AG04449 (cell line): ENCODE measurements around the gene PTGDR2.

ENCODE experiments used
- CTCF ChIA-PET: fragments of 350-600 bp; formaldehyde crosslinking; extraction: SDS; loops from one replicate; lab custom pipeline; 2021; ENCODE audit warnings: antibody characterized with exemption; lab: Yijun Ruan, JAX
- POLR2A ChIA-PET: fragments of 400-600, 350-600 bp; formaldehyde crosslinking; extraction: SDS; loops from one replicate; lab custom pipeline; 2020; ENCODE audit warnings: antibody characterized with exemption, inconsistent platforms; lab: Yijun Ruan, JAX
- DNase-seq: peaks from one replicate; pipeline ENCODE4 v3.0.0-alpha.2; 2010; ENCODE audit warnings: low read depth, low spot score
- H3K4me3 ChIP-seq: 2 replicates; pipeline ENCODE4 v1.5.1; 2011; ENCODE audit warnings: low read depth, mild to moderate bottlenecking, control low read depth, low read length
- TF ChIP-seq, protein P1 (sequence below): IDR thresholded peaks from one replicate; pipeline ENCODE4 v1.5.1; 2011; ENCODE audit warnings: mild to moderate bottlenecking, moderate library complexity, low read length, control low read depth, inconsistent platforms; ENCODE audit not compliant: insufficient read depth; ENCODE audit errors: missing control alignments

PTGDR2 gene

DNA sequence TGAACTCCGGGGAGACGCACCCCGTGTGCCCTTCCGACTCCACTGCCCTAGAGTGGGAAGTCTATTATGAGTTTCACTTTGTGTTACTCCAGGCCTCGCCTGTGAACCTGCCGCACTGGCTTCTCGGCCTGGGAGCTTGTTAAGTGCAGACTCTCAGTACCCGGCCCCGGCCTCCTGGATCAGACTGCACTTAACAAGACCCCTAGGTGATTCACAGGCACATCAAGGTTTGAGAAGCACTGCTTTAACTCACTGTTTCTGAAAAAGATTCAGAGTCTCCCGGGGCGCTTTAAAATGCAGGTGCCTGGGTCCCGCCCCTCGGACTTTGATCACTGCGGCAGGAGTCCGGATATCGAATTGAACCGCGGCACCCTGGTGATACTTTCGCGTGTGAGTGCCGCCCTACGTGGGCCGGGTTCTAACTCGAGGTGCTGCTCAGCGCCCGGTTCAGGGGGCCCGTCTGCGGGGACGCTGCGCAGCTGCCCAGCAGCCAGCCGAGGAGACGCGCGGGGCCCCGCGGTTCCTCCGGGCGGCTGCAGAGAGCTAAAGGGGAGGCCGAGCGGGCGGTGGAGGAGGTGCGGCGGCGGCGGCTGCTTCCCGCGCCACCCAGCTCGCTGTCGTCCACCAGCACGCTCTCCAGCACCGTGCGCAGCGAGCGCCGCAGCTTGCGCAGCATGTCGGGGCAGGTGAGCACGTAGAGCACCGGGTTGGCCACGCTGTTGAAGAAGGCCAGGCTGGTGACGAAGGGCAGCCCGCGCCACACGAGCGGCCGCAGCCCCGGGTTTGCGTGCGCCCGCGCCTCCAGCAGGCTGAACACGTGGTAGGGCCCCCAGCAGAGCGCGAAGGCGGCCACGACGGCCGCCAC lies 3.4 kb downstream of the PTGDR2 start:
- H3K4me3 ChIP-seq: no peak overlapping the region
- ChIA-PET POLR2A (interaction anchor here (1.0 kb wide), 1 partner anchor 9 kb away, joined by 3 read pairs; no protein-coding TSS in a partner anchor), CTCF (interaction anchor here (0.9 to 29.1 kb wide), 4 partner anchors 15 to 44 kb away, joined by 3 to 1087 read pairs (median 4); partner anchors contain the start of genes PRPF19 and ZP1)
- TF ChIP-seq, protein P1, sequence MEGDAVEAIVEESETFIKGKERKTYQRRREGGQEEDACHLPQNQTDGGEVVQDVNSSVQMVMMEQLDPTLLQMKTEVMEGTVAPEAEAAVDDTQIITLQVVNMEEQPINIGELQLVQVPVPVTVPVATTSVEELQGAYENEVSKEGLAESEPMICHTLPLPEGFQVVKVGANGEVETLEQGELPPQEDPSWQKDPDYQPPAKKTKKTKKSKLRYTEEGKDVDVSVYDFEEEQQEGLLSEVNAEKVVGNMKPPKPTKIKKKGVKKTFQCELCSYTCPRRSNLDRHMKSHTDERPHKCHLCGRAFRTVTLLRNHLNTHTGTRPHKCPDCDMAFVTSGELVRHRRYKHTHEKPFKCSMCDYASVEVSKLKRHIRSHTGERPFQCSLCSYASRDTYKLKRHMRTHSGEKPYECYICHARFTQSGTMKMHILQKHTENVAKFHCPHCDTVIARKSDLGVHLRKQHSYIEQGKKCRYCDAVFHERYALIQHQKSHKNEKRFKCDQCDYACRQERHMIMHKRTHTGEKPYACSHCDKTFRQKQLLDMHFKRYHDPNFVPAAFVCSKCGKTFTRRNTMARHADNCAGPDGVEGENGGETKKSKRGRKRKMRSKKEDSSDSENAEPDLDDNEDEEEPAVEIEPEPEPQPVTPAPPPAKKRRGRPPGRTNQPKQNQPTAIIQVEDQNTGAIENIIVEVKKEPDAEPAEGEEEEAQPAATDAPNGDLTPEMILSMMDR: no peak
- no peak for DNase-seq

DNA sequence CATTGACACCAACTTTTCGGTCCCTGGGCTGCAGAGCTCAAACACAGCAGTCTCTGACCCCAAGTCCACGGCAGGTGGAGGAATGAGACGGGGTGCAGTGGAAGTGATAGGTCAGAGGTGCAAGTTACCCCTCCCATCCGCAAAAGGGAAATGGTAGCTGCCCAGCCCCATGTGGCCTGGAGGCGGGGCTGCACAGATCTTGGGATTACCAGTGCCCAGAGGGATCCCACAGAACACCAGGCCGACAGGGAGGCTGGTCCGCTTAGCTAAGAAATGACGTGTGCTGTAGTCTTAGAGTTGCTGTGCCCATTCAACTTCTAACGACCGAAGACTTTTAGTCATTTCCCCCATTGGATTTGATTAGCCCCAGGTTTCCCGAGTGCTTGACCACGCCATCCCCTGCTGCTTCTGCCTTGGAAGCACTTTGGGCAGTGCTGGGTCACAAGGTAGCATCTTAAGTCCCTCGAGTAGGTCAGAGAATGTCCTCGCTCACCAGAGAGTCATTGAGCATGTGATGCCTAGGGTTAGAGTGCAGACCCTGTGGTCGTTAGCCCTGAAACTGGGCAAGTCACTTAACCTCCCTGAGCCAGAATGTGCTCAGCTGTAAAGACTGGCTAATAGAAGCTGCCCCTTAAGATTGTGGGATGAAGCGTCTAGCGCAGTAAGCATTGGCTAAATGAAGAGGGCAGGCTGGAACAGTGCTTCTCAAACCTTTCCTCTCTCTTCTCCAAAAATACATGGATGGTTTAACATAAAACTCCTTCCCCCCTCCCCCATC lies 4.2 kb downstream of the PTGDR2 start:
- H3K4me3 ChIP-seq: no peak overlapping the region
- CTCF ChIA-PET: interaction anchor here (0.9 to 29.1 kb wide), 3 partner anchors 16 to 45 kb away, joined by 3 to 1087 read pairs (median 3); partner anchors contain the start of genes PRPF19 and ZP1
- POLR2A ChIA-PET: interaction anchor here (1.0 kb wide), 1 partner anchor 9 kb away, joined by 3 read pairs; no protein-coding TSS in a partner anchor
- DNase-seq: no peak
- TF ChIP-seq, protein P1: no peak

DNA sequence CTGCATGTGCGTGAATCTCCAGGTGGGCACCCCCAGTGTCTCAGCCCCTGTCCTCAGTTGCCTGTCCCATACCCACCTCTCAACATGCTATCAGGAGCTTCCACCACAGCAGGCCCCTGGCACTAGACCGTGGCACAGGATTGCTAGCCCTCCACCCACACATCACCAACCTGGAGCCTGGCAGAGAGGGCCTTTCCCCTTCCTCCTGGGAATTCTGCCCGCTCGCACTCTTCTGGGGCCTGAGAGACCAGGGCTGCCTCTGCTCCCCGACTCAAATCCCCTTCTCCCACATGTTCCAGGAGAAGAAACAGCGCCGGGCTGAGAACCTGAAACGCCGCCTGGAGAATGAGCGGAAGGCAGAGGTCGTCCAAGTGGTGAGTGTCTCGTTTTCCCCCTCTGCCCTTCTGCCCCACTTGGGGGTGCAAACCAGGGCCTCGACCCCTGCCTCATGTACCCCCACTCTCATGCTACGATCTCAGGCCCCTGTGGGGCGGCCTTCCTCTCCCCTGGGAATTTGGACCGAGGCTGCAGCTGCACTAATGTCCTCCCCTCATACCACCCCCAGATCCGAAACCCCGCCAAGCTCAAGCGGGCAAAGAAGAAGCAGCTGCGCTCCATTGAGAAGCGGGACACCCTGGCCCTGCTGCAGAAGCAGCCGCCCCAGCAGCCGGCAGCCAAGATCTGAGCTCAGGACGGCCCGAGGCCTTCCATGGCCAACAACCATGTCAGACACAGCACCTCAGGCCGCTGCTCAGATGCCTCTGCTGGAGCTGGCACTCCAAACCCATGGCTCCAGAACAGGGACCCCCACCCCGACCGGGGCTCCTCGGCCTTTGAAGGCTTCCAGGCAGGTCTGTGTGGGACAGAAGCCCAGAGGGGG lies 5.9 kb downstream of the PTGDR2 start:
- H3K4me3 ChIP-seq: no peak overlapping the region
- POLR2A ChIA-PET: no interaction called here
- DNase-seq: no peak
- CTCF ChIA-PET: interaction anchor here (29.1 kb wide), 1 partner anchor 46 kb away, joined by 1087 read pairs; the partner anchor contains the start of gene PRPF19
- TF ChIP-seq, protein P1: no peak

DNA sequence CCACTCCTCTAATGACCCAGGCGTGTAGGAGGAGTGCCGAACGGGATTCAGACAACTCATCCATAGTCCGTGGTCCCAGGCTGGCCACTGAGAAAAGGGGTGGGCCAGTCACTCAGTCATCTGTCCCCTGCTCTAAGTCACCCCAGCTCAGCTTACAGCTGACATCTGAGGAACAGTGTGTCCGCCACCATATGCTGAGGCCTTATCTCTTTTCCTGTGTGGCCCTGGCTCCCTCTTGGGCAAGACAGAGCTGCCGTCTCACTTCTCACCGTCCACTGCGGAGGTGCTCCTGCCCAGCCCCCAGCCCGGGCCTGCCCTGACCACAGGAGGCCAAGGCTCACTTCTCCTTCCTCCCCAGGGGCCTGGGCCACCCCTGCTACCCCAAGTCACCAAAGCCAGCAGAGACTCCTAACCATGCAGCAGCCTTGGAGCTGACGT lies 7.0 kb downstream of the PTGDR2 start:
- POLR2A ChIA-PET: no interaction called here
- CTCF ChIA-PET: interaction anchor here (29.1 kb wide), 1 partner anchor 48 kb away, joined by 1087 read pairs; the partner anchor contains the start of gene PRPF19
- DNase-seq: no peak
- no peak overlapping the region for H3K4me3 ChIP-seq
- TF ChIP-seq, protein P1: no peak

DNA sequence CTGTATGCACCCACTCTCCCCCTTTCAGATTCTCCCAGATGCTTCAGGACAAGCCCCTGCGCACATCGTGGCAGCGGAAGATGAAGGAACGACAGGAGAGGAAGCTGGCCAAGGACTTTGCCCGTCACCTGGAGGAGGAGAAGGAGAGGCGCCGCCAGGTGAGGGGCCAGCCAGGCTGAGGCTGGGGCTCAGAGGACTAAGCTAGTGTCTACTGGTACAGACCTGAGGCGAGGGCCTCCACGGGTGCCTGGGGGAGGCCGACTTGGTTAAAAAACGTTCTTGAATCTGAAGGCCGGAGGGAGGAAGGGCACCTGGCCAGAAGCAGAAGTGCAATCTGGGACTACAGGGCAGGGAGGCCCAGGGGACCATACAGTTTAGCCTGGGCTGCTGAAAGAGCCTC lies 7.9 kb downstream of the PTGDR2 start:
- ChIA-PET CTCF (interaction anchor here (29.1 kb wide), 1 partner anchor 48 kb away, joined by 1087 read pairs; the partner anchor contains the start of gene PRPF19), POLR2A (no interaction called here)
- DNase-seq: no peak

More for the DNA sequence above, 7.9 kb downstream of the PTGDR2 start:
- TF ChIP-seq, protein P1: no peak
- no peak overlapping the region for H3K4me3 ChIP-seq
